Measurements from ENCODE around the gene FUCA1. TPM values are rescaled to one million over a fixed set of nuclear protein-coding genes. Genes with fewer than 3 reads are reported as not detected.
"Not testable (repeated sequence)": the region's sequence is repeated elsewhere in the genome, so short reads cannot be mapped to it uniquely, and the experiment has no call there.

Gene FUCA1
- polyA plus RNA-seq, 3 donors, result 48.0 to 57.7 (median 50.4) TPM

GRCh38 chr1:23804183-23804835, 63.8 kb downstream of the FUCA1 start:
- DNase-seq (ENCODE audit: low read depth in 3 of 3, low spot score in 2 of 3), result no peak

- no peak for DNase-seq (ENCODE audit: low read depth in 3 of 3, low spot score in 2 of 3)
Measured at GRCh38 chr1:23803674-23804073, 64.4 kb downstream of the FUCA1 start.

- not testable (repeated sequence) for DNase-seq (ENCODE audit: low read depth in 3 of 3, low spot score in 2 of 3)
Measured at GRCh38 chr1:23802809-23803342, 65.2 kb downstream of the FUCA1 start.

- no peak for DNase-seq (ENCODE audit: low read depth in 3 of 3, low spot score in 2 of 3)
Measured at GRCh38 chr1:23801876-23802275, 66.2 kb downstream of the FUCA1 start.

- no peak for DNase-seq (ENCODE audit: low read depth in 3 of 3, low spot score in 2 of 3)
Measured at GRCh38 chr1:23801338-23801748, 66.7 kb downstream of the FUCA1 start.

GRCh38 chr1:23800400-23801337, 67.4 kb downstream of the FUCA1 start, which contains the start of gene GALE:
TSS of gene GALE (minus strand) at chr1:23800754. CDS start at chr1:23799007, 1,747 bp downstream.
- DNase-seq (ENCODE audit: low read depth in 3 of 3, low spot score in 2 of 3), result peak; percentile 83 to 88 (median 85)

GRCh38 chr1:23799570-23800399, 68.3 kb downstream of the FUCA1 start:
- DNase-seq (ENCODE audit: low read depth in 3 of 3, low spot score in 2 of 3), result no peak

GRCh38 chr1:23799255-23799569, 68.9 kb downstream of the FUCA1 start:
- DNase-seq (ENCODE audit: low read depth in 3 of 3, low spot score in 2 of 3), result no peak

- no peak for DNase-seq (ENCODE audit: low read depth in 3 of 3, low spot score in 2 of 3)
Measured at GRCh38 chr1:23798662-23799142, 69.4 kb downstream of the FUCA1 start.

- DNase-seq (ENCODE audit: low read depth in 3 of 3, low spot score in 2 of 3), result no peak
Measured at GRCh38 chr1:23797478-23798448, 70.3 kb downstream of the FUCA1 start.

- no peak for DNase-seq (ENCODE audit: low read depth in 3 of 3, low spot score in 2 of 3)
Measured at GRCh38 chr1:23796466-23797271, 71.4 kb downstream of the FUCA1 start.

- DNase-seq (ENCODE audit: low read depth in 3 of 3, low spot score in 2 of 3), result no peak
Measured at GRCh38 chr1:23795676-23796465, 72.2 kb downstream of the FUCA1 start.

Other genes with a start within 250 kb of the FUCA1 start
- gene RPL11, start 176.5 kb downstream of the FUCA1 start, polyA plus RNA-seq (ENCODE audit: insufficient read length in 3 of 3), result 1,000 to 10,000 TPM; 2,754 to 2,918 (median 2,838) TPM
- gene ELOA, start 124.8 kb downstream of the FUCA1 start, polyA plus RNA-seq (ENCODE audit: insufficient read length in 3 of 3), result 10 to 100 TPM; 34.2 to 37.2 (median 35.1) TPM
- 10 to 100 TPM; 63.8 to 68.3 (median 65.5) TPM for gene PITHD1, start 89.9 kb downstream of the FUCA1 start, polyA plus RNA-seq (ENCODE audit: insufficient read length in 3 of 3)
- gene LYPLA2, start 77.1 kb downstream of the FUCA1 start, polyA plus RNA-seq (ENCODE audit: insufficient read length in 3 of 3), result 10 to 100 TPM; 56.0 to 63.5 (median 61.6) TPM
- gene GALE, start 67.5 kb downstream of the FUCA1 start, polyA plus RNA-seq (ENCODE audit: insufficient read length in 3 of 3), result 10 to 100 TPM; 30.1 to 36.1 (median 31.6) TPM
- gene HMGCL, start 42.9 kb downstream of the FUCA1 start, polyA plus RNA-seq (ENCODE audit: insufficient read length in 3 of 3), result 10 to 100 TPM; 67.9 to 84.6 (median 77.2) TPM
- gene CNR2, start 45.1 kb upstream of the FUCA1 start, polyA plus RNA-seq (ENCODE audit: insufficient read length in 3 of 3), result under 1 TPM; 0.06 to 0.08 (median 0.07) TPM
- 100 to 1,000 TPM; 232 to 261 (median 259) TPM for gene PNRC2, start 91.5 kb upstream of the FUCA1 start, polyA plus RNA-seq (ENCODE audit: insufficient read length in 3 of 3)
- gene SRSF10, start 112.0 kb upstream of the FUCA1 start, polyA plus RNA-seq (ENCODE audit: insufficient read length in 3 of 3), result 100 to 1,000 TPM; 208 to 223 (median 216) TPM
- 10 to 100 TPM; 23.6 to 27.5 (median 25.5) TPM for gene MYOM3, start 243.8 kb upstream of the FUCA1 start, polyA plus RNA-seq (ENCODE audit: insufficient read length in 3 of 3)